ENCODE data around the gene IREB2. TPM values are rescaled to one million over a fixed set of nuclear protein-coding genes. Genes with fewer than 3 reads are reported as not detected.
"Not testable (repeated sequence)": the region's sequence is repeated elsewhere in the genome, so short reads cannot be mapped to it uniquely, and the experiment has no call there.

IREB2 gene
- polyA plus RNA-seq, 1 of the 3 experiments (the other 2 are of a cell fraction): 9.5 TPM

DNA sequence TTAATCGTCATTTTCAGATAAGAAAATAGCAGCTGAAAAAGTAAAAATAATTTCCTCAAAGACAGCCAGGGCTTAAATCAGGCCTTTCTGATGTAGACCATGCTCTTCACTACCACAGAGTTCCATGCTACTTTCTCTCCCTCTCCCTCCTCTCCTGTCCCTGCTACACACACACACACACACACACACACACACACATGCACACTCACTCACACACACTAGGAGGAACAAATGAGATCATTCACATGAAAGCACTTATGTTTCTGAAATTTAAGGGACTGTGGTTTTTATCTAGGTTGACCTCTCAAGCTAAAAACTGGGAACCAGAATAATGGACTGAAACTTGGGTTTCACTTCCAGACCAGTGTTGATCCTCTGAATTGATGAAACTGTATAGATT lies 98.1 kb downstream of the IREB2 start:
- Histone ChIP-seq H3K4me3 (ENCODE audit: low read depth in 2 of 2, low read length in 1 of 2) (no peak overlapping the region), H3K36me3 (replicated peaks in 1 of 2; ENCODE audit: control insufficient read depth in 1 of 2, insufficient read depth in 2 of 2, low read length in 1 of 2) (no peaks in the 10 kb centered on the region), H3F3A (replicated peaks; ENCODE audit: insufficient read depth) (no peaks in the 10 kb centered on the region), H3K9me2 (no peaks in the 10 kb centered on the region), H3K27me3 (ENCODE audit: insufficient read depth) (no peaks in the 10 kb centered on the region), H3K9ac (no peak overlapping the region), H2AFZ (ENCODE audit: low read depth) (no peak overlapping the region), H4K20me1 (ENCODE audit: insufficient read depth) (no peaks in the 10 kb centered on the region), H3K4me1 (ENCODE audit: control insufficient read depth in 1 of 2, insufficient read depth in 2 of 2, low read depth in 1 of 2, low read length in 1 of 2) (peaks cover 0 to 3% of the 10 kb centered on the region in 2 experiments; a peak in 1 of 4 replicates), H3K9me3 (no peaks in the 10 kb centered on the region), H3K79me2 (ENCODE audit: insufficient read depth) (peaks cover 9% of the 10 kb centered on the region), H3K4me2 (no peak overlapping the region), H3K27ac (ENCODE audit: low read depth in 2 of 2, low read length in 1 of 2) (no peak overlapping the region)
- ChIA-PET POLR2A (no interaction called here), CTCF (no interaction called here)
- no peak for DNase-seq
- TF ChIP-seq ELF1 (IDR thresholded peaks at IDR 0.05) (no peak), RFX5 (IDR thresholded peaks at IDR 0.05; ENCODE audit: low read length) (no peak)
- TF ChIP-seq, protein P1, sequence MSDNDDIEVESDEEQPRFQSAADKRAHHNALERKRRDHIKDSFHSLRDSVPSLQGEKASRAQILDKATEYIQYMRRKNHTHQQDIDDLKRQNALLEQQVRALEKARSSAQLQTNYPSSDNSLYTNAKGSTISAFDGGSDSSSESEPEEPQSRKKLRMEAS (IDR thresholded peaks at IDR 0.05; ENCODE audit: low read depth): no peak
- 91% methylated on average over 1 of the region's 1 CpG for WGBS (ENCODE audit: low lambda C conversion rate)

DNA sequence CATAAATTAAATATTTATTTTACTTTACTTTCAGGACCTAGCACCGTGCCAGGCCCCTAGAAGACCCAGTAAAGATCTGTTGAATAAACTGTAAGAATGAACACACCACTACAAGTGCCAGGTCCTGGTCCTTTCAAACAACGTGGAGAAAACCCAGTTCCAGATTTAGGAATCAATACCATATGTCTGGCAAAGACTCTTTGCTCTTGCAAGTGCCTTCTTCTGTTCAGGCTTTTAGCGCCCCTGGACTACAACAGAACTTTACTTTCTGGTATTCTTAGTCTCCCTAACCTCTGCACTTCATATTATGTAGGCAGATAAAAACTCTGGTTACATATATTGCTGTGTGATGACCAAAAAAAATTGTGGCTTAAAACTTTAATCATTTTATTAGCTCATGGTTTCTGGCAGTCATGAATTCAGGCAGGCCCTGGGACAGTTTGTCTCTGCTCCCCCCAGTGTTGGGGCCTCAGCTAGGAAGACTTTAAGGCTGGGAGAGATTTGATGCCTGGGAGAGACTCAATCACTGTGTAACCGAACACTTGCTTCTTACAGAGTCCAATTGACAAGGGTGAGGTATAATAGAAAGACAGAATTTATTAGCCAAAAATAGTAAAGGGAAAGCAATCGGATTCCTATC lies 99.4 kb downstream of the IREB2 start:
- ChIA-PET POLR2A (no interaction called here), CTCF (no interaction called here)
- Histone ChIP-seq H3K79me2 (ENCODE audit: insufficient read depth) (peaks cover 22% of the 10 kb centered on the region), H4K20me1 (ENCODE audit: insufficient read depth) (no peaks in the 10 kb centered on the region), H3K9ac (no peak overlapping the region), H3K4me2 (no peak overlapping the region), H3K36me3 (replicated peaks in 1 of 2; ENCODE audit: control insufficient read depth in 1 of 2, insufficient read depth in 2 of 2, low read length in 1 of 2) (peaks cover 5 to 10% of the 10 kb centered on the region in 2 experiments), H3K4me1 (ENCODE audit: control insufficient read depth in 1 of 2, insufficient read depth in 2 of 2, low read depth in 1 of 2, low read length in 1 of 2) (peaks cover 4% of the 10 kb centered on the region in 2 experiments; a peak in 2 of 4 replicates), H3K27ac (ENCODE audit: low read depth in 2 of 2, low read length in 1 of 2) (peak overlapping the region in 1 of 2 experiments; percentile 43; a peak in 1 of 4 replicates), H2AFZ (ENCODE audit: low read depth) (no peak overlapping the region), H3K27me3 (ENCODE audit: insufficient read depth) (no peaks in the 10 kb centered on the region), H3K9me3 (no peaks in the 10 kb centered on the region), H3K9me2 (no peaks in the 10 kb centered on the region), H3F3A (replicated peaks; ENCODE audit: insufficient read depth) (no peaks in the 10 kb centered on the region), H3K4me3 (ENCODE audit: low read depth in 2 of 2, low read length in 1 of 2) (no peak overlapping the region)
- DNase-seq: no peak
- TF ChIP-seq YY1 (IDR thresholded peaks at IDR 0.05; ENCODE audit: low read depth): no peak
- WGBS (ENCODE audit: low lambda C conversion rate): 69% methylated on average over 5 of the region's 5 CpGs

DNA sequence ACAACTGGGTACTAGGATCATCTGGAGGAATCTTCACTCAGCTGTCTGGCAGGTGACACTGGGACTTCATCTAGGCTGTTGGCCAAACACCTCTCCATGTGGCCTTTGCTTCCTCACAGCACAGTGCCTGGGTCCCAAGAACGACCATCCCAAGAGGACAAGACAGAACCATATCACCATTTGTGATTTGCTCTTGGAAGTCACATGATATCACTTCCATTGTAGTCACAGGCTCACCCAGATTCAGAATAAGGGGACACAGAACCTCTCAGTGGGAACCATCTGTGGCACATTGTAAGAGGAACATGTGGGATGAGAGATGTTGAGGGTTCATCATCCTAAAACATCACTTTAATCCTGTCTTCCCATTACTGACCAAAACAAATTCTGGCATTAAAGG lies 100.3 kb downstream of the IREB2 start:
- peaks cover 31% of the 10 kb centered on the region for H3K79me2 ChIP-seq (ENCODE audit: insufficient read depth)
- no peak overlapping the region for H3K9ac ChIP-seq
- no peak overlapping the region for H3K4me2 ChIP-seq
- H4K20me1 ChIP-seq (ENCODE audit: insufficient read depth): no peaks in the 10 kb centered on the region
- peaks cover 4 to 5% of the 10 kb centered on the region in 2 experiments; a peak in 2 of 4 replicates for H3K4me1 ChIP-seq (ENCODE audit: control insufficient read depth in 1 of 2, insufficient read depth in 2 of 2, low read depth in 1 of 2, low read length in 1 of 2)
- no peaks in the 10 kb centered on the region for H3F3A ChIP-seq (replicated peaks; ENCODE audit: insufficient read depth)
- H3K36me3 ChIP-seq (replicated peaks in 1 of 2; ENCODE audit: control insufficient read depth in 1 of 2, insufficient read depth in 2 of 2, low read length in 1 of 2): peaks cover 13 to 20% of the 10 kb centered on the region in 2 experiments
- CTCF ChIA-PET: no interaction called here
- H2AFZ ChIP-seq (ENCODE audit: low read depth): no peak overlapping the region
- POLR2A ChIA-PET: no interaction called here
- no peaks in the 10 kb centered on the region for H3K27me3 ChIP-seq (ENCODE audit: insufficient read depth)
- no peaks in the 10 kb centered on the region for H3K9me2 ChIP-seq
- H3K4me3 ChIP-seq (ENCODE audit: low read depth in 2 of 2, low read length in 1 of 2): no peak overlapping the region
- no peaks in the 10 kb centered on the region for H3K9me3 ChIP-seq
- WGBS (ENCODE audit: low lambda C conversion rate): 82% methylated on average over 1 of the region's 1 CpG
- H3K27ac ChIP-seq (ENCODE audit: low read depth in 2 of 2, low read length in 1 of 2): no peak overlapping the region; a peak in 1 of 4 replicates
- TF ChIP-seq SIN3A (IDR thresholded peaks at IDR 0.05; ENCODE audit: borderline replicate concordance, low read depth, low read length) (no peak), EP300 (IDR thresholded peaks at IDR 0.05; ENCODE audit: borderline replicate concordance in 1 of 2, low read depth in 1 of 2, low read length in 1 of 2) (no peak), FOSL2 (IDR thresholded peaks at IDR 0.05; ENCODE audit: borderline replicate concordance, low read depth) (no peak), RFX5 (IDR thresholded peaks at IDR 0.05; ENCODE audit: low read length) (no peak), MEF2A (IDR thresholded peaks at IDR 0.05; ENCODE audit: borderline replicate concordance, low read depth) (no peak), MXI1 (IDR thresholded peaks at IDR 0.05; ENCODE audit: low read depth, low read length) (no peak), JUND (IDR thresholded peaks at IDR 0.05) (no peak), NFIC (IDR thresholded peaks at IDR 0.05; ENCODE audit: borderline replicate concordance) (no peak), EZH2phosphoT487 (IDR thresholded peaks at IDR 0.05; ENCODE audit: borderline replicate concordance, low read depth) (no peak)
- TF ChIP-seq, protein P2, sequence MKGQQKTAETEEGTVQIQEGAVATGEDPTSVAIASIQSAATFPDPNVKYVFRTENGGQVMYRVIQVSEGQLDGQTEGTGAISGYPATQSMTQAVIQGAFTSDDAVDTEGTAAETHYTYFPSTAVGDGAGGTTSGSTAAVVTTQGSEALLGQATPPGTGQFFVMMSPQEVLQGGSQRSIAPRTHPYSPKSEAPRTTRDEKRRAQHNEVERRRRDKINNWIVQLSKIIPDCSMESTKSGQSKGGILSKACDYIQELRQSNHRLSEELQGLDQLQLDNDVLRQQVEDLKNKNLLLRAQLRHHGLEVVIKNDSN (IDR thresholded peaks at IDR 0.05; ENCODE audit: borderline replicate concordance, low read depth): no peak
- TF ChIP-seq, protein P3, sequence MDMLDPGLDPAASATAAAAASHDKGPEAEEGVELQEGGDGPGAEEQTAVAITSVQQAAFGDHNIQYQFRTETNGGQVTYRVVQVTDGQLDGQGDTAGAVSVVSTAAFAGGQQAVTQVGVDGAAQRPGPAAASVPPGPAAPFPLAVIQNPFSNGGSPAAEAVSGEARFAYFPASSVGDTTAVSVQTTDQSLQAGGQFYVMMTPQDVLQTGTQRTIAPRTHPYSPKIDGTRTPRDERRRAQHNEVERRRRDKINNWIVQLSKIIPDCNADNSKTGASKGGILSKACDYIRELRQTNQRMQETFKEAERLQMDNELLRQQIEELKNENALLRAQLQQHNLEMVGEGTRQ (IDR thresholded peaks at IDR 0.05; ENCODE audit: borderline replicate concordance, low read depth, low read length): no peak
- DNase-seq: no peak

DNA sequence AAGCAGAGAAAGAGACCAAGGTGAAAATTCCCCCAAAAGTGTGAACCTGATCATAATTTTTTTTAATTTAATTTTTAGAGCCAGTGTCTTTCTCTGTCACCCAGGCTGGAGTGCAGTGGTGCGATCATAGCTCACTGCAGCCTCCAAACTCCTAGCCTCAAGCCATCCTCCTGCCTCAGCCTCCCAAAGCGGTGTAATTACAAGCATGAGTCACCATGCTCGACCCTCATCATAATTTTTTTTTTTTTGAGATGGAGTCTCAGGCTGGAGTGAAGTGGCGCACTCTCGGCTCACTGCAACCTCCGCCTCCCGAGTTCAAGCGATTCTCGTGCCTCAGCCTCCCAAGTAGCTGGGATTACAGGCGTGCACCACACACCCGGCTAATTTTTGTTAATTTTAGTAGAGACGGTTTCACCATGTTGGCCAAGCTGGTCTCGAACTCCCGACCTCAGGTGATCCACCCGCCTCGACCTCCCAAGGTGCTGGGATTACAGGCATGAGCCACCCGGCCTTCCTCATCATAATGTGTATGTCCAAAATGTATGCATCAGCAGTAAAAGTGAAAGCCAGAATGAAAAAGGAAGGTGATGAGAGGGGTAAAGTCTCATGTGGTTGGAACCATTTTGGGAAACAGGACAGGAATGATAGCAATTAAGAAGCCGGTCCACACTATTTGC lies 101.6 kb downstream of the IREB2 start:
- H3K4me1 ChIP-seq (ENCODE audit: control insufficient read depth in 1 of 2, insufficient read depth in 2 of 2, low read depth in 1 of 2, low read length in 1 of 2); H3K27me3 ChIP-seq (ENCODE audit: insufficient read depth); DNase-seq; H3K9me3 ChIP-seq; H3F3A ChIP-seq (replicated peaks; ENCODE audit: insufficient read depth); H3K9me2 ChIP-seq; H4K20me1 ChIP-seq (ENCODE audit: insufficient read depth): not testable (repeated sequence)
- Histone ChIP-seq H3K36me3 (replicated peaks in 1 of 2; ENCODE audit: control insufficient read depth in 1 of 2, insufficient read depth in 2 of 2, low read length in 1 of 2) (peaks cover 16 to 29% of the 10 kb centered on the region in 2 experiments), H3K9ac (peak overlapping the region; percentile 86), H3K27ac (ENCODE audit: low read depth in 2 of 2, low read length in 1 of 2) (peak overlapping the region; percentile 92 to 97), H3K4me3 (ENCODE audit: low read depth in 2 of 2, low read length in 1 of 2) (peak overlapping the region; percentile 81 to 83), H2AFZ (ENCODE audit: low read depth) (peak overlapping the region; percentile 93), H3K79me2 (ENCODE audit: insufficient read depth) (peaks cover 37% of the 10 kb centered on the region), H3K4me2 (peak overlapping the region; percentile 83)
- CTCF ChIA-PET: interaction anchor here (0.7 to 2.2 kb wide), 5 partner anchors 10 to 211 kb away, joined by 3 to 7 read pairs (median 5); partner anchors contain the start of gene CHRNA5
- 76% methylated on average over 18 of the region's 18 CpGs for WGBS (ENCODE audit: low lambda C conversion rate)
- POLR2A ChIA-PET: interaction anchor here (0.6 to 1.7 kb wide), 5 partner anchors 10 to 380 kb away, joined by 3 to 17 read pairs (median 6); partner anchors contain the start of genes CHRNA5 and HYKK

Measured in SK-N-SH (cell line).